GM12891 (cell line): Measurements from ENCODE around the gene KHK.

Experiments
- POLR2A ChIP-seq: IDR thresholded peaks from 2 replicates; pipeline ENCODE4 v1.6.1; 2011; ENCODE audit warnings: low read depth, low read length, control low read depth
- POLR2AphosphoS5 ChIP-seq: IDR thresholded peaks from 2 replicates; pipeline ENCODE4 v1.6.1; 2011; ENCODE audit warnings: low read depth, low read length, control low read depth

DNA sequence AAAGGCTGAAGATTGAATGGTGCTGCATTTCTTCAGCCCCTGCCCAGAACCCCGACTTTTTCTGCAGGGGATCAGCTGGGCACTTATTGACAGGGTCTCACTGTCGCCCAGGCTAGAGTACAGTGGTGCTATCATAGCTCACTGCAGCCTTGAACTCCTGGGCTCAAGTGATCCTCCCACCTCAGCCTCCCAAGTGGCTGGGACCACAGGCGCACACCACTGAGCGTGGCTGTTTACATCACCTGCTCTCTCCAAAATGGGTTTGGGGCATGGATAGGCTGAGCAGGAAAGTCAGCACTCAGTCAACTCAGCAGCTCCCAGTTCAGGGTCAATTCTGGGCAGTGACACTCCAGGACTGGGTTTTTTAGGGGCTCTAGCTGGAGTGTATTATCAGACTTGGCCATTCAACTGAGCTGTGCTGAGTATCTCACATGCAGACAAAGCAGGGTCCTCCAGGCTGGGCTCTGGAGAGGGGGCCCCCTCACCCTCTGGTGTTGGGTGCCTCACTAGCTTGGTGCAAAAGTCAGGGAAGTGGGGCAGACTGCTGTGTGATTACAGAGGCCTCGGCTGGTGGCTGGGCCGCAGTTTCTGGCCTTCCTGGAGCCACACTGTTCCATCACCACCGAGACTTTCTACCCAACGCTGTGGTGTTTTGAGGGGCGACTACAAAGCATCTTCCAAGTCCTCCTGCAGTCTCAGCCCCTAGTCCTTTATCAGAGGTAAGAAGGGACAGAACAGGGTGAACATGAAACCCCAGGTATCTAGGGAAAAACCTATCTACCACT lies 41.5 kb downstream of the KHK start:
- no peak for TF ChIP-seq POLR2AphosphoS5
- no peak for TF ChIP-seq POLR2A
